Neural crest cell (in vitro differentiated cells): Measurements from ENCODE around the gene PLOD2. TPM values are rescaled to one million over a fixed set of nuclear protein-coding genes. Genes with fewer than 3 reads are reported as not detected.

ENCODE experiments used
- DNase-seq: peaks from one replicate; pipeline ENCODE4 v3.0.0; 2021; ENCODE audit warnings: low read depth, mixed read lengths, low spot score
- H3K27ac Mint-ChIP-seq: one replicate; pipeline ENCODE4 v1.8.0; 2021; ENCODE audit warnings: mild to moderate bottlenecking, mixed read lengths; ENCODE audit not compliant: unreplicated experiment
- H3K27me3 Mint-ChIP-seq: 2 replicates; pipeline ENCODE4 v1.8.0; 2021; ENCODE audit warnings: low read depth, mild to moderate bottlenecking, mixed read lengths
- H3K36me3 Mint-ChIP-seq: 2 replicates; pipeline ENCODE4 v1.8.0; 2021; ENCODE audit warnings: low read depth, mild to moderate bottlenecking, mixed read lengths
- H3K4me1 Mint-ChIP-seq: 2 replicates; pipeline ENCODE4 v1.8.0; 2021; ENCODE audit warnings: mixed read lengths
- H3K4me3 Mint-ChIP-seq: one replicate; pipeline ENCODE4 v1.8.0; 2021; ENCODE audit warnings: mild to moderate bottlenecking, mixed read lengths
- H3K9me3 Mint-ChIP-seq: 2 replicates; pipeline ENCODE4 v1.8.0; 2021; ENCODE audit warnings: mixed read lengths
- total RNA-seq: library from RNA; stranded (reverse); gene quantifications from 2 replicates; pipeline ENCODE4 v1.2.1, GENCODE V29; 2021
- TF ChIP-seq, protein P1 (sequence below): fragments of 200-600 bp; sonication (generic); conservative IDR thresholded peaks from 2 replicates; pipeline ENCODE4 v1.5.0; 2021; ENCODE audit warnings: antibody characterized with exemption, mild to moderate bottlenecking

Gene PLOD2
- total RNA-seq, 1 donor from 2014 or later: 12.7 TPM

DNA sequence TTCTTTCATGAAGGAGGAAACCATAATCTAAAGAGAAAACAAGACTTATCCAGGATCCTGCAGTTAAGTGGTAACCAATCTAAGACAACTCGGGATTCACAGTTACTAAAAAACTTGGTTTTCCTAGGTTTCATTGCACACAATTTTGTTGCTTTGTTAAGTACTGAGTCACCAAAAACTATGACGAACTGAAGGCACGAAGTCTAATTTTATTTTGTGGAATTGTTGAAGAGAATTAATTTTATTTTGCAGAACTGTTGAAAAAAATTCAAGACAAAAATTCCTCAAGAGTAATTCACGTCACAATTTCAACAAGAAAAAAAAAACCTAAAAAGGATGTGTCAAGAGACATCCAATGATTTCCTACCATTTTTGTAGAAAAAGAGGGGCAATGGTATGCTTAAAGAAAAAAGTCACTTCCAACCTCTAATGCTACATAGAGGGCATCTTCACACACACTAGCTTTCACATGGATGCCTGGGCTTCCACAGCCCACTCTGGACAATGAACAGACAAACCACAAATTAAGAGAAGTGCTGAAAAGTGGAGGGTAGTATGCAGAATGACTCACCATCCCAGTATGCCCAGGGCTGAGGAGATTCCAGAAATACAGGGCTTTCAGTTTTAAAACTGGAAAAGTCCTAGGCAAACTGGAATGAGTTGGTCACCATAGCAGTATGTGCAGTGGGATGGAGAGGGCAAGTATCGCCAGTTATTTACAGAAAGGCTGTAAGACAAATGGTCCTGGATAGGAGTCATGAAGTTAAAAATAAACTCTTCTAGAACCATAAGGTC, 29.2 kb downstream of the PLOD2 start:
- Mint-ChIP-seq H3K4me3 (no peak overlapping the region), H3K27me3 (no peaks in the 10 kb centered on the region), H3K27ac (no peak overlapping the region), H3K36me3 (no peaks in the 10 kb centered on the region), H3K9me3 (no peaks in the 10 kb centered on the region), H3K4me1 (peaks cover 6% of the 10 kb centered on the region)
- TF ChIP-seq, protein P1, sequence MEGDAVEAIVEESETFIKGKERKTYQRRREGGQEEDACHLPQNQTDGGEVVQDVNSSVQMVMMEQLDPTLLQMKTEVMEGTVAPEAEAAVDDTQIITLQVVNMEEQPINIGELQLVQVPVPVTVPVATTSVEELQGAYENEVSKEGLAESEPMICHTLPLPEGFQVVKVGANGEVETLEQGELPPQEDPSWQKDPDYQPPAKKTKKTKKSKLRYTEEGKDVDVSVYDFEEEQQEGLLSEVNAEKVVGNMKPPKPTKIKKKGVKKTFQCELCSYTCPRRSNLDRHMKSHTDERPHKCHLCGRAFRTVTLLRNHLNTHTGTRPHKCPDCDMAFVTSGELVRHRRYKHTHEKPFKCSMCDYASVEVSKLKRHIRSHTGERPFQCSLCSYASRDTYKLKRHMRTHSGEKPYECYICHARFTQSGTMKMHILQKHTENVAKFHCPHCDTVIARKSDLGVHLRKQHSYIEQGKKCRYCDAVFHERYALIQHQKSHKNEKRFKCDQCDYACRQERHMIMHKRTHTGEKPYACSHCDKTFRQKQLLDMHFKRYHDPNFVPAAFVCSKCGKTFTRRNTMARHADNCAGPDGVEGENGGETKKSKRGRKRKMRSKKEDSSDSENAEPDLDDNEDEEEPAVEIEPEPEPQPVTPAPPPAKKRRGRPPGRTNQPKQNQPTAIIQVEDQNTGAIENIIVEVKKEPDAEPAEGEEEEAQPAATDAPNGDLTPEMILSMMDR: no peak
- DNase-seq: no peak

DNA sequence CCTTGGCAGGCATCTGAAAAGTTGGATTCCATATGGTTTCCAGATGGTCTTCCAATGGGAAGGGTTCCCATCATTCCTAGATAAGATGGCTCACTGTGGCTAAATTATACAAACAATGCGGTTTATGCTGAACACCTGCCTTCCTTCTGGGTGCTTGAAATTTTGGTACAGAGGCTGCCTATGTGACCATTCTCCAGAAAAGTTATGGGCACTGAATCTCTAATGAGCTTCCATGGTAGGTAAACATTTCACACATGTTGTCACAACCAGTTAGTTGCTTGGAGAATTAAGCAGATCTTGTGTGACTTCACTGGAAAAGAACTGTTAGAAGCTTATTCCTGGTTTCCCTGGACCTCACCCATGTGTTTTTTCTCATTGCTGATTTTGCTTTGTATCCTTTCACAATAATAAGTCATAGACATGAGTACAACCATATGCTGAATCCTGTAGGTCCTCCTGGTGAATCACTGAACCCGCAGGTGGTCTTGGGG, 30.1 kb downstream of the PLOD2 start:
- TF ChIP-seq, protein P1: no peak
- H3K27ac Mint-ChIP-seq: no peak overlapping the region
- H3K4me1 Mint-ChIP-seq: peaks cover 6% of the 10 kb centered on the region
- H3K36me3 Mint-ChIP-seq: no peaks in the 10 kb centered on the region
- no peaks in the 10 kb centered on the region for H3K27me3 Mint-ChIP-seq
- H3K4me3 Mint-ChIP-seq: no peak overlapping the region
- DNase-seq: no peak
- H3K9me3 Mint-ChIP-seq: no peaks in the 10 kb centered on the region

DNA sequence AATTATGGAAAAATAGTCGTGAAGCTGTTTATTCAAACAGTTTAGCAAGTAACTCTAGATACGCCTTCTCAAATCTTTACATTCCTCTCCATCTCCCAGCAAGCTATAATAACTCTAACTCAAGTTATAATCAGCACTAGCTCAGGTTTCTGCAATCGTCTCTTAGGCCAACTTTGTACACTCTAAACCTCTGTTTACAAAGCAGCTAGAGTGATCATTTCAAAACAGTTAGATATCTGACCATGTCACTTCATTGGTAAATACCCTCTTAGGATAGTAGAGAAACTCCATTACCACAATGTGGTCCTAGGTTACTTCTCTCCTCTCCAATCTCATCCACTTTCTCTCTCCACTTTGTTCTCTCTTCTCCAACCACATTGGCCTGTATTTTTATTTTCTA, 31.2 kb downstream of the PLOD2 start:
- no peak overlapping the region for H3K4me3 Mint-ChIP-seq
- TF ChIP-seq, protein P1: no peak
- H3K36me3 Mint-ChIP-seq: no peaks in the 10 kb centered on the region
- no peak for DNase-seq
- H3K9me3 Mint-ChIP-seq: no peaks in the 10 kb centered on the region
- H3K27ac Mint-ChIP-seq: no peak overlapping the region
- H3K4me1 Mint-ChIP-seq: peaks cover 5% of the 10 kb centered on the region
- H3K27me3 Mint-ChIP-seq: no peaks in the 10 kb centered on the region

DNA sequence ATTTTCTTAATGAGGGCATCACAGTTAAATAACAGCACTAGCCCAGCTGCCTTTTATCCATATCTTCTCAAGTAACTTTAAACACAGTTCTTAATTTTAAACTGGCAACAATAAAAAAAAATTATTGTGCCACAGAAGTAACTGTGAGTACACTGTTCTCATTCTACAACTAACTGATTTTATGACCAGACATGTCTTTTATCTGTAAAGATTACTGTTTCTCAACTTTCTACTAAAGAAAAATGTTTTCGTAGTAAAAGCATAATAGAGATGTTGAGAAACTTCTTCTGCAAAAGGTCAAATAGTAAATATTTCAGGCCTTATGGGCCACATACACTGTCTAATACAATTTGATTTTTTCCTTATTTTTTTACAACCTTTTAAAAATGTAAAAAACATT, 32.0 kb downstream of the PLOD2 start:
- no peak overlapping the region for H3K27ac Mint-ChIP-seq
- no peak overlapping the region for H3K4me3 Mint-ChIP-seq
- no peaks in the 10 kb centered on the region for H3K36me3 Mint-ChIP-seq
- H3K9me3 Mint-ChIP-seq: no peaks in the 10 kb centered on the region
- no peak for DNase-seq
- TF ChIP-seq, protein P1: no peak
- no peaks in the 10 kb centered on the region for H3K27me3 Mint-ChIP-seq
- H3K4me1 Mint-ChIP-seq: no peaks in the 10 kb centered on the region

DNA sequence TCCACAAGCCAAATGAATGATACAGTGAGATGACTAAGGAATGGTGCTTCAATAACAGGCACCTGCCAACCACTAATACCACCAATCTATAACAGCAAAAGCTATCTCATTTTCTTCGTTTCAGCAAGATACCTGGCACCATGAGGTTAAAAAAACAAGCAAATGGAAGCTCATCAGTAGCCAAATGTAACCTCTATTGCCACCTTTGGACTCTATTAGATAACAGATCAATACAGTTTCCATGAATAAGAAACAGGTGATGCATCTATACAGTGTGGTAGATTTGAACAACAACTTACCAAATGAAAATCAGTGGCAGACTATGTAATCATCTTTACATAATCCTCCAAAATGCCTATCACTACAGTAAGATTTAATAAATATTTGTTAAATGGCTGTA, 32.8 kb downstream of the PLOD2 start:
- Mint-ChIP-seq H3K4me1 (no peaks in the 10 kb centered on the region), H3K4me3 (no peak overlapping the region), H3K9me3 (no peaks in the 10 kb centered on the region), H3K36me3 (no peaks in the 10 kb centered on the region), H3K27me3 (no peaks in the 10 kb centered on the region), H3K27ac (no peak overlapping the region)
- TF ChIP-seq, protein P1: no peak
- DNase-seq: no peak
